GM04504 (cell line): ENCODE measurements around the gene RAE1.

Source experiments
- DNase-seq: peaks from one replicate; pipeline ENCODE4 v3.0.0-alpha.2; 2012; ENCODE audit warnings: low read depth

The RAE1 gene

GRCh38 chr20:57351042-57351783 is at the start of gene RAE1:
TSS of gene RAE1 (plus strand) at chr20:57351255. CDS start at chr20:57354039, 2,784 bp downstream.
- peak; percentile 85 for DNase-seq

- DNase-seq, result no peak
Measured at GRCh38 chr20:57306747-57307146, 44.3 kb upstream of the RAE1 start.

- DNase-seq, result no peak
Measured at GRCh38 chr20:57308451-57309271, 42.4 kb upstream of the RAE1 start.

GRCh38 chr20:57309544-57310115 is 41.4 kb upstream of the RAE1 start:
- no peak for DNase-seq

GRCh38 chr20:57310821-57311514 is 40.1 kb upstream of the RAE1 start:
- DNase-seq, result no peak

- DNase-seq, result no peak
Measured at GRCh38 chr20:57312138-57312537, 38.9 kb upstream of the RAE1 start.

- DNase-seq, result no peak
Measured at GRCh38 chr20:57313230-57313629, 37.8 kb upstream of the RAE1 start.

- no peak for DNase-seq
Measured at GRCh38 chr20:57313951-57314350, 37.1 kb upstream of the RAE1 start.

- no peak for DNase-seq
Measured at GRCh38 chr20:57315083-57315975, 35.7 kb upstream of the RAE1 start.

GRCh38 chr20:57315976-57316480 is 35.0 kb upstream of the RAE1 start:
- DNase-seq, result no peak

GRCh38 chr20:57316795-57317201 is 34.3 kb upstream of the RAE1 start:
- no peak for DNase-seq

GRCh38 chr20:57317316-57317788 is 33.7 kb upstream of the RAE1 start:
- DNase-seq, result no peak

- no peak for DNase-seq
Measured at GRCh38 chr20:57317789-57318371, 33.2 kb upstream of the RAE1 start.

- DNase-seq, result no peak
Measured at GRCh38 chr20:57319584-57319983, 31.5 kb upstream of the RAE1 start.

GRCh38 chr20:57320358-57320757 is 30.7 kb upstream of the RAE1 start:
- DNase-seq, result no peak

GRCh38 chr20:57321142-57321541 is 29.9 kb upstream of the RAE1 start:
- DNase-seq, result no peak

GRCh38 chr20:57322476-57322875 is 28.6 kb upstream of the RAE1 start:
- no peak for DNase-seq

GRCh38 chr20:57323034-57323433 is 28.0 kb upstream of the RAE1 start:
- peak; percentile 28 for DNase-seq

GRCh38 chr20:57325632-57326356 is 25.3 kb upstream of the RAE1 start:
- DNase-seq, result no peak
